HL-60 (cell line): ENCODE data around the gene WDR59.

Experiments used
- DNase-seq, 2 experiments: peaks; one replicate each; pipeline ENCODE4 v3.0.0-alpha.2; 2010 to 2020; ENCODE audit warnings: low read depth in 1 of 2, low spot score in 1 of 2
- H3K27ac ChIP-seq: fragments of 250-450 bp; sonication (Bioruptor Pico); replicated peaks from 2 replicates; pipeline ENCODE4 v1.5.1; 2020; ENCODE audit warnings: mild to moderate bottlenecking, moderate library complexity
- H3K27me3 ChIP-seq: fragments of 250-450 bp; sonication (Bioruptor Pico); 2 replicates; pipeline ENCODE4 v1.5.1; 2021; ENCODE audit warnings: mild to moderate bottlenecking, moderate library complexity; ENCODE audit not compliant: insufficient read depth, poor library complexity, severe bottlenecking
- H3K4me3 ChIP-seq: replicated peaks from 2 replicates; pipeline ENCODE4 v1.5.1; 2011; ENCODE audit warnings: mild to moderate bottlenecking, control low read depth, low read length; ENCODE audit not compliant: insufficient read depth
- GABPA ChIP-seq: IDR thresholded peaks from 2 replicates; pipeline ENCODE4 v1.6.1; 2012; ENCODE audit warnings: low read depth
- POLR2AphosphoS5 ChIP-seq: IDR thresholded peaks from 2 replicates; pipeline ENCODE4 v1.6.1; 2012; ENCODE audit warnings: low read depth
- SPI1 ChIP-seq: IDR thresholded peaks from 2 replicates; pipeline ENCODE4 v1.6.1; 2012; ENCODE audit warnings: low read depth, mild to moderate bottlenecking, borderline replicate concordance
- TF ChIP-seq, protein P1 (sequence below): IDR thresholded peaks from 2 replicates; pipeline ENCODE4 v1.6.1; 2012; ENCODE audit warnings: low read depth; ENCODE audit not compliant: insufficient replicate concordance
- TF ChIP-seq, protein P2 (sequence below): IDR thresholded peaks from one replicate; pipeline ENCODE4 v1.5.1; 2011; ENCODE audit warnings: low read length, control low read depth, inconsistent platforms; ENCODE audit not compliant: insufficient read depth

Gene WDR59

DNA sequence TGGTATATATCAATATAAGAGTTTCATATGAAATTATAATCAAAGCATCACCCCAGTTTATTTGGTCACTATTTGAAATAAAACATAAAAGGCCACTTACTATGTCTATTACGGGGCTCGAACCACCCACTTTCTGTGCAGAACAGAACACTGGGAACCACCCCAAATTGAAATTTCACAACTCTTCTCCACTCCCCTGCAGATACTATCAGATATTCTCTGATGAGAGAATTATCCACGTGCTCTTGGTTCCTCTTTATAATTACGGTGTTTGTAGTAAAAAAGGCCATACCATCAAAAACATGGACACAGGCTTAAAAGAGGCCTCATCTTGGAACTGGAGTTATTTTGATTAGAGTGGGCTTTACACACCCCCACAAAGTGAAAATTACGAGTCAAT lies 82.8 kb downstream of the WDR59 start:
- H3K27me3 ChIP-seq = no peaks in the 10 kb centered on the region
- H3K27ac ChIP-seq = no peak overlapping the region
- TF ChIP-seq GABPA (no peak), POLR2AphosphoS5 (no peak), SPI1 (no peak)
- TF ChIP-seq, protein P1, sequence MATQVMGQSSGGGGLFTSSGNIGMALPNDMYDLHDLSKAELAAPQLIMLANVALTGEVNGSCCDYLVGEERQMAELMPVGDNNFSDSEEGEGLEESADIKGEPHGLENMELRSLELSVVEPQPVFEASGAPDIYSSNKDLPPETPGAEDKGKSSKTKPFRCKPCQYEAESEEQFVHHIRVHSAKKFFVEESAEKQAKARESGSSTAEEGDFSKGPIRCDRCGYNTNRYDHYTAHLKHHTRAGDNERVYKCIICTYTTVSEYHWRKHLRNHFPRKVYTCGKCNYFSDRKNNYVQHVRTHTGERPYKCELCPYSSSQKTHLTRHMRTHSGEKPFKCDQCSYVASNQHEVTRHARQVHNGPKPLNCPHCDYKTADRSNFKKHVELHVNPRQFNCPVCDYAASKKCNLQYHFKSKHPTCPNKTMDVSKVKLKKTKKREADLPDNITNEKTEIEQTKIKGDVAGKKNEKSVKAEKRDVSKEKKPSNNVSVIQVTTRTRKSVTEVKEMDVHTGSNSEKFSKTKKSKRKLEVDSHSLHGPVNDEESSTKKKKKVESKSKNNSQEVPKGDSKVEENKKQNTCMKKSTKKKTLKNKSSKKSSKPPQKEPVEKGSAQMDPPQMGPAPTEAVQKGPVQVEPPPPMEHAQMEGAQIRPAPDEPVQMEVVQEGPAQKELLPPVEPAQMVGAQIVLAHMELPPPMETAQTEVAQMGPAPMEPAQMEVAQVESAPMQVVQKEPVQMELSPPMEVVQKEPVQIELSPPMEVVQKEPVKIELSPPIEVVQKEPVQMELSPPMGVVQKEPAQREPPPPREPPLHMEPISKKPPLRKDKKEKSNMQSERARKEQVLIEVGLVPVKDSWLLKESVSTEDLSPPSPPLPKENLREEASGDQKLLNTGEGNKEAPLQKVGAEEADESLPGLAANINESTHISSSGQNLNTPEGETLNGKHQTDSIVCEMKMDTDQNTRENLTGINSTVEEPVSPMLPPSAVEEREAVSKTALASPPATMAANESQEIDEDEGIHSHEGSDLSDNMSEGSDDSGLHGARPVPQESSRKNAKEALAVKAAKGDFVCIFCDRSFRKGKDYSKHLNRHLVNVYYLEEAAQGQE = no peak
- TF ChIP-seq, protein P2, sequence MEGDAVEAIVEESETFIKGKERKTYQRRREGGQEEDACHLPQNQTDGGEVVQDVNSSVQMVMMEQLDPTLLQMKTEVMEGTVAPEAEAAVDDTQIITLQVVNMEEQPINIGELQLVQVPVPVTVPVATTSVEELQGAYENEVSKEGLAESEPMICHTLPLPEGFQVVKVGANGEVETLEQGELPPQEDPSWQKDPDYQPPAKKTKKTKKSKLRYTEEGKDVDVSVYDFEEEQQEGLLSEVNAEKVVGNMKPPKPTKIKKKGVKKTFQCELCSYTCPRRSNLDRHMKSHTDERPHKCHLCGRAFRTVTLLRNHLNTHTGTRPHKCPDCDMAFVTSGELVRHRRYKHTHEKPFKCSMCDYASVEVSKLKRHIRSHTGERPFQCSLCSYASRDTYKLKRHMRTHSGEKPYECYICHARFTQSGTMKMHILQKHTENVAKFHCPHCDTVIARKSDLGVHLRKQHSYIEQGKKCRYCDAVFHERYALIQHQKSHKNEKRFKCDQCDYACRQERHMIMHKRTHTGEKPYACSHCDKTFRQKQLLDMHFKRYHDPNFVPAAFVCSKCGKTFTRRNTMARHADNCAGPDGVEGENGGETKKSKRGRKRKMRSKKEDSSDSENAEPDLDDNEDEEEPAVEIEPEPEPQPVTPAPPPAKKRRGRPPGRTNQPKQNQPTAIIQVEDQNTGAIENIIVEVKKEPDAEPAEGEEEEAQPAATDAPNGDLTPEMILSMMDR = no peak
- peak; percentile 5 to 17 for DNase-seq
- no peak overlapping the region for H3K4me3 ChIP-seq

GRCh38 chr16:74901606-74902005 lies 83.3 kb downstream of the WDR59 start:
- TF ChIP-seq GABPA = no peak
- TF ChIP-seq, protein P2 = no peak
- TF ChIP-seq, protein P1 = no peak
- H3K27ac ChIP-seq = no peak overlapping the region
- DNase-seq = no peak
- H3K4me3 ChIP-seq = no peak overlapping the region
- no peaks in the 10 kb centered on the region for H3K27me3 ChIP-seq

- no peak for DNase-seq
- Histone ChIP-seq H3K27ac (no peak overlapping the region), H3K27me3 (no peaks in the 10 kb centered on the region), H3K4me3 (no peak overlapping the region)
- TF ChIP-seq GABPA (no peak), POLR2AphosphoS5 (no peak), SPI1 (no peak)
- TF ChIP-seq, protein P2 = no peak
Observed at GRCh38 chr16:74899816-74900215, 85.1 kb downstream of the WDR59 start.

DNA sequence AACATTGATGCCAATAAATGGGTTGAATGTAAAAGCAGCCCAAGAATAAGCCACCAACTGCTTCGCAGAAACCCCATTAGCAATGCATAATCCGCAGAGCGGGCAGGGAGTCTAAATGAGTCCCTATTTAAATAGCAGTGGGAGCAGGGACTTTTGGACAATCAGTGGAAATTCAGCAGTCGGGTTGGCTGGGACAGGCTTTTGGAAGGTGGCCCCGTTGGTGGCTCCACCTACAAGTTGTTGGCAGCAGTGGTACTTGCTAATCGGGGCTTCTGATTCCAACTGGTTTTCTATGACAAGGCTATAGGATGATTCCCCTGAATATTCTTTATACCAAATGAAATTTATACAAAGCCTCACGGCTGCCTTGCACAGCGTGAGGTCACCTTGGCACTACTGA lies 86.3 kb downstream of the WDR59 start:
- Histone ChIP-seq H3K27me3 (no peaks in the 10 kb centered on the region), H3K27ac (no peak overlapping the region), H3K4me3 (no peak overlapping the region)
- TF ChIP-seq POLR2AphosphoS5 (no peak), GABPA (no peak), SPI1 (no peak)
- TF ChIP-seq, protein P2 = no peak
- TF ChIP-seq, protein P1 = no peak
- DNase-seq = no peak
